Left renal pelvis (tissue), 4 donors: ENCODE data around the gene MLXIP. TPM values are rescaled to one million over a fixed set of nuclear protein-coding genes. Genes with fewer than 3 reads are reported as not detected.
"Not testable (repeated sequence)": the region's sequence is repeated elsewhere in the genome, so short reads cannot be mapped to it uniquely, and the experiment has no call there.

Experiments used
- DNase-seq, 4 donors: peaks; one replicate each; pipeline ENCODE4 v3.0.0-alpha.2; 2013; ENCODE audit warnings: low read depth in 4 of 4, low spot score in 3 of 4
- polyA plus RNA-seq, 4 donors: library from polyadenylated mRNA; unstranded; fragments of 120-200 nt; gene quantifications; one replicate each; pipeline ENCODE4 v1.2.1, GENCODE V29; 2013; ENCODE audit not compliant: insufficient read length in 4 of 4

Gene MLXIP
- polyA plus RNA-seq, 4 donors: 29.1 to 46.8 (median 31.9) TPM

DNA sequence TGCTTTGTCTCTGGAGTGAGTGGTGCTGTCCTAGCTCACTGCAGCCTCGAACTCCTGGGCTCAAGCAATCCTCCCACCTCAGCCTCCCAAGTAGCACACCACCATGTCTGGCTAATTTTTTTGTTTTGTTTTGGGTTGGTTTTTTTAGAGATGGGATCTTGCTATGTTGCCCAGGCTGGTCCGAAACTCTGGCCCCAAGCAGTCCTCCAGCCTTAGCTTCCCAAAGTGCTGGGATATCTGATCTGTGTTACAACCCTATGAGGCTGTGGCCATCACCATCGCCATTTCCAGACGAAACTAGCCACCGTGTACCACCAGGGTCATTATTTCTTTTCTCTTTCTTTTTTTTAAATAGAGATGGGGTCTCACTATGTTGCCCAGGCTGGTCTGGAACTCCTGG, 92.8 kb downstream of the MLXIP start:
- no peak for DNase-seq

DNA sequence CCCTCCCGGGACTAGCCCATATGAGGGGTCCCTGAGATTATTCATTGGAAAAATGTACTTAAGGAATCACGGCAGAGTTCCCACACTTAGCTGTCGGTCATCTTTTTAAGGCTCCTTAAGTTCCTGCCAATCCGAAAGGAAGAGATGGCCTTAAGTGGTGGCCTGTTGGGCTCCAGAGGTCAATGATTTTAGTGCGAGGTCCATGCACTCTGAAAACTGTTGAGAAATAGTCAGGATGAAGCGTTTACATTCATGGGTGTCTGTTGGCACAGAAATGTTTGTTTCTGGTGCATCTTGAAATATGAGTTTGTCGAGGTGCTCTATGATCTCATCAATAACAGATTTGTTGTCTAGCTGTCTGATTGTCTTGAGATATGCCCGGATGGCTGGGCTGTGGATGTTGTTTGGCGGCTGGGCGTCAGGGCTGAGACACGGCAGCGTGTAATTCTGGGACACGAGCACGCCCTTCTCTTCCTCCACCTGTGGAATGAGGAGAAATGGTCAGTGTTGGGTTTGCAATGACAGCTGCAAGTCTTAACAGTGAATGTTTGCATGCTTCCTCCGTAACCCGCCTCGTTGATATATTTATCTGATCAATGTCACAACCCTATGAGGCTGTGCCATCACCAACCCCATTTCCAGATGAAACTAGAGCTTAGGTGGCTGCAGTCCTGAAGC, 93.8 kb downstream of the MLXIP start:
- no peak for DNase-seq

DNA sequence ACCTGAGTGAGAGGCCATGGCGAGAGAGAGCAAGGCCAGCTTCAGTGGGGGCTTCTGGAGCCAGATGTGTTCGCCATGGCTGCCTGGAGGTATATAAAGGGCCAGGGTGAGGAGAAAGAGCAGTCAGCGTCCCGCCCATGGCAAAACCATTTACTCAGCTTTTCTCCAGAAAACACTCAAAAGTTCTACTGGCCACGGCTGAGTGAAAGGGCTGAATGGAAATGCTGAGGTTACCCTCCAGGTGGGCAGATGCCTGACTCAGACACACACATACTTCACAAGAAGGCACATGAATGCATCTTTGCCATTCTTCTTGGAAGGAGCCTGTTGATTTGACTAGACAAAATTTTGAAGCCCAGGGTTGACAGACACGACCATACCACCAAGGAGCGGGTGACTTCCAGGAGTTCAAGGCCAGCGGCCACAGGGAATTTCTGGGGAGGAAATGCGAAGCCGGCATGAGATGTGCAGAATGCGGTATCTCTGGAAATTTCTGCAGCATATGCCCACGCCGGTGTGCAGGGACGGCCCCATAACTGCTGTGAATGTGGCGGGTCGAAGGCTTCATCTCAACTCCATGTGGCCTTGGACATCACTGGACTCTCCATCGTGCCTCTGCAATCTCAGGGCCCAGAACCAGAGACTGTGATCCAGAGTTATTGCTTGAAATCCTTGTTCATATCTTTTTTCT, 95.7 kb downstream of the MLXIP start, which contains the start of gene IL31:
TSS of gene IL31 (minus strand) at position 67 of the 691 bp plus-strand sequence. CDS start at position 18, 49 bp downstream.
- DNase-seq: no peak

DNA sequence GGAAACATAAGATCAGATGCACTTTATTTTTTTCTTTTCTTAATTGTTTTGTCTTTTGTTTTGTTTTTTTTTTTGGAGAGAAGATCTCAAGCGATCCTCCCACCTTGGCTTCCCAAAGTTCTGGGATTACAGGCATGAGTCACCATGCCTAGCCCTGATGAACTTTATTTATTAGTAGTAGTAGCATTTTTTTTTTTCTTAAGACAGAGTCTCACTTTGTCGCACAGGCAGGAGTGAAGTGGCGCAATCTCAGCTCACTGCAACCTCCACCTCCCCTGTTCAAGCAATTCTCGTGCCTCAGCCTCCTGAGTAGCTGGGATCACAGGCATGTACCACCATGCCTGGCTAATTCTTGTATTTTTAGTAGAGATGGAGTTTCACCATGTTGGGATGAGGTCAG, 97.9 kb downstream of the MLXIP start:
- not testable (repeated sequence) for DNase-seq

GRCh38 chr12:122182887-122183587, 104.5 kb downstream of the MLXIP start, which contains the start of gene LRRC43:
Gene LRRC43, plus strand, starts transcription at chr12:122183123. Its CDS starts 22 bp downstream, at chr12:122183145.
- peak in 2 of 4 donors; percentile 51 to 62 for DNase-seq

GRCh38 chr12:122183588-122183940, 105.0 kb downstream of the MLXIP start:
- DNase-seq: no peak

DNA sequence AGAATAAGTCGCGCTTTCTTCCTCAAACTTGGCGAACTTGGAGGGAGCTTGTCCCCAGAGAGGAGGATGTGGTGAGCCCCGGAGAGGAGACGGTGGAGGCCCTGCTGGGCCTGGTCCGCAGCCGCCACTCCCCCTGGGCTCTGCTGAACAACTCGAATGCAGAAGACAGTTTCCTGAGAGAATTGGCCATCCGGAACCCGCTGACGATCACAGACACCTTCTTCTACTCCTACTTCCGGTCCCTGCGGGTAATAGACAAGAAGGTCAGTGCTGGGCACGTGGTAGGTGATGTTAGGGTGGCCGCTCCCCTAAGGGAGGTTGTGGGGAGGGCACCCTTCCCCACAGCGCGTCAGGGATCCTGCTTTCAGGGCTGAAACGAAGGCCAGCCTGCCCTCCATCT, 106.0 kb downstream of the MLXIP start:
- no peak for DNase-seq

GRCh38 chr12:122185079-122185478, 106.5 kb downstream of the MLXIP start:
- DNase-seq: no peak

DNA sequence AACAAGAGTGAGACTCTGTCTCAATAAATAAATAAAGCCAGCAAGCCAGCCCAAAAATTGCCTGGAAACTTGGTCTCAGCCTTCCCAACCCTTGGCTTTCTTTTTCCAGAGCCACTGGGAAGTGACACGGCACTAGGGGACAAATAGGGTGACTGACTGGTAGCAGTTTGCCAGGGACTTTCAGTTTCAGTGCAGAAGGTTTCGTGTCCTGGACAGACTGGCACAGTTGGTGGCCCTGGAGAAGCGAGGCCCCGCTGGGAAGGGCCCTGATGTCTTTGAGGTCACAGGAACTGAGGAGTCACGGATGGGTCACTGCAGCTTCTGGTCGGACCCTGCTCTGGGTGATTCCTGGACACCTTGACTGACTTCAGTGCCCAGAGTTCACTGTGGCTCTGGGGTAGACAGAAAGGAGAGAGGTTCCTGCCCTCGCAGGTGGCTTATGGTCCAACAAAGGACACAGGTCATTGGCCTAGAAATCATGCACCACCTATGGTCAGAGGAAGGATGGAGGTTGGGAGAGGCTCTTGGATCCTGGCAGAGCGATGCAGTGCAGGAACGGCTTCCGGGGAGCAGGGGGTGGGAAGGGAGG, 107.0 kb downstream of the MLXIP start:
- DNase-seq: no peak

- DNase-seq: no peak
Measured at GRCh38 chr12:122187466-122187865, 108.9 kb downstream of the MLXIP start.

- no peak for DNase-seq
Measured at GRCh38 chr12:122189626-122190475, 111.3 kb downstream of the MLXIP start.

- DNase-seq: no peak
Measured at GRCh38 chr12:122190842-122191668, 112.5 kb downstream of the MLXIP start.

- DNase-seq: no peak
Measured at GRCh38 chr12:122192441-122192840, 113.9 kb downstream of the MLXIP start.

DNA sequence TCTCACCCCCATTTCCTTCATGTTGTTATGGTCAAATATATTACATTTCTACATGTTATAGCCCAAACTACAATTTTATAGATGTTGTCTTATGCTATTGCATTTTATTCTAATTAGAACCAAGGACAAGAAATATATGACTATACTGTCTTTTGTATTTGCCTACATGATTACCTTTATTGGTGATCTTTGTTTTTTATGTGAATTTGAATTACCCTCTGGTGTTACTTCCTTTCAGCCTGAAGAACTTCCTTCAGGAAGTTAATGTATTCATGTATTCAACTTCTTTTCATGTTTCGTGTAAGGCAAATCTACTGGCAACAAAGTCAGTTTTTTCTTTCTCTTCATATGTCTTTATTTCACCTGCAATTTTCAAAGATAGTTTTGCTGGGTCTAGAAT, 116.2 kb downstream of the MLXIP start:
- no peak for DNase-seq

GRCh38 chr12:122195405-122195804, 116.8 kb downstream of the MLXIP start:
- no peak for DNase-seq
